Measurements from ENCODE around the gene BMPR1A.

Gene BMPR1A

GRCh38 chr10:86867149-86867548 is 110.7 kb downstream of the BMPR1A start:
- TF ChIP-seq CTCF (IDR thresholded peaks at IDR 0.05; ENCODE audit: low read depth, low read length, poor library complexity, severe bottlenecking): no peak
- no peak for TF ChIP-seq EZH2phosphoT487 (IDR thresholded peaks at IDR 0.05; ENCODE audit: borderline replicate concordance, low read length)
- no peaks in the 10 kb centered on the region for H3K4me1 ChIP-seq (ENCODE audit: control insufficient read depth, low read length)
- H3K9me2 ChIP-seq (replicated peaks; ENCODE audit: control insufficient read depth, low read length): no peaks in the 10 kb centered on the region
- H3F3A ChIP-seq (ENCODE audit: control insufficient read depth, insufficient read depth): no peaks in the 10 kb centered on the region
- no peak overlapping the region for H3K4me3 ChIP-seq (ENCODE audit: low read length)
- peaks cover 8% of the 10 kb centered on the region; the same call in 1 of the 2 replicates for H3K27me3 ChIP-seq (ENCODE audit: control insufficient read depth, low read length)
- H3K4me2 ChIP-seq (ENCODE audit: low read length): no peak overlapping the region
- no peaks in the 10 kb centered on the region for H3K36me3 ChIP-seq (ENCODE audit: control insufficient read depth, low read length)
- no peaks in the 10 kb centered on the region for H3K9me3 ChIP-seq (ENCODE audit: control insufficient read depth, insufficient read depth, low read length)
- no peaks in the 10 kb centered on the region for H3K79me2 ChIP-seq (ENCODE audit: control insufficient read depth, low read length)
- H4K20me1 ChIP-seq (ENCODE audit: control insufficient read depth, insufficient read depth, low read depth, low read length): no peaks in the 10 kb centered on the region
- H3K27ac ChIP-seq (ENCODE audit: low read depth, low read length): no peak overlapping the region

GRCh38 chr10:86868353-86868752 is 111.9 kb downstream of the BMPR1A start:
- no peak overlapping the region for H3K27ac ChIP-seq (ENCODE audit: low read depth, low read length)
- no peaks in the 10 kb centered on the region for H3K4me1 ChIP-seq (ENCODE audit: control insufficient read depth, low read length)
- H3K79me2 ChIP-seq (ENCODE audit: control insufficient read depth, low read length): no peaks in the 10 kb centered on the region
- H4K20me1 ChIP-seq (ENCODE audit: control insufficient read depth, insufficient read depth, low read depth, low read length): no peaks in the 10 kb centered on the region
- no peaks in the 10 kb centered on the region for H3K9me2 ChIP-seq (replicated peaks; ENCODE audit: control insufficient read depth, low read length)
- H3K4me3 ChIP-seq (ENCODE audit: low read length): no peak overlapping the region
- H3K27me3 ChIP-seq (ENCODE audit: control insufficient read depth, low read length): peaks cover 8% of the 10 kb centered on the region; the same call in 1 of the 2 replicates
- H3K4me2 ChIP-seq (ENCODE audit: low read length): no peak overlapping the region
- no peaks in the 10 kb centered on the region for H3K36me3 ChIP-seq (ENCODE audit: control insufficient read depth, low read length)
- TF ChIP-seq CTCF (IDR thresholded peaks at IDR 0.05; ENCODE audit: low read depth, low read length, poor library complexity, severe bottlenecking) (no peak), EZH2phosphoT487 (IDR thresholded peaks at IDR 0.05; ENCODE audit: borderline replicate concordance, low read length) (no peak)
- no peaks in the 10 kb centered on the region for H3K9me3 ChIP-seq (ENCODE audit: control insufficient read depth, insufficient read depth, low read length)
- H3F3A ChIP-seq (ENCODE audit: control insufficient read depth, insufficient read depth): no peaks in the 10 kb centered on the region

- Histone ChIP-seq H3K4me1 (ENCODE audit: control insufficient read depth, low read length) (no peaks in the 10 kb centered on the region), H3K79me2 (ENCODE audit: control insufficient read depth, low read length) (no peaks in the 10 kb centered on the region), H3K27me3 (ENCODE audit: control insufficient read depth, low read length) (peaks cover 8% of the 10 kb centered on the region; the same call in 1 of the 2 replicates), H3K9me2 (replicated peaks; ENCODE audit: control insufficient read depth, low read length) (no peaks in the 10 kb centered on the region), H3K9me3 (ENCODE audit: control insufficient read depth, insufficient read depth, low read length) (no peaks in the 10 kb centered on the region), H3F3A (ENCODE audit: control insufficient read depth, insufficient read depth) (no peaks in the 10 kb centered on the region), H3K4me2 (ENCODE audit: low read length) (no peak overlapping the region), H3K4me3 (ENCODE audit: low read length) (no peak overlapping the region), H3K27ac (ENCODE audit: low read depth, low read length) (no peak overlapping the region), H4K20me1 (ENCODE audit: control insufficient read depth, insufficient read depth, low read depth, low read length) (no peaks in the 10 kb centered on the region), H3K36me3 (ENCODE audit: control insufficient read depth, low read length) (no peaks in the 10 kb centered on the region)
- TF ChIP-seq CTCF (IDR thresholded peaks at IDR 0.05; ENCODE audit: low read depth, low read length, poor library complexity, severe bottlenecking) (no peak), EZH2phosphoT487 (IDR thresholded peaks at IDR 0.05; ENCODE audit: borderline replicate concordance, low read length) (no peak)
Measured at GRCh38 chr10:86870679-86871078, 114.3 kb downstream of the BMPR1A start.

Measured in DOHH2 (cell line).